CD4-positive, CD25-positive, alpha-beta regulatory T cell (primary cell): ENCODE results near the gene CIROP. TPM values are rescaled to one million over a fixed set of nuclear protein-coding genes. Genes with fewer than 3 reads are reported as not detected.
A peak's percentile ranks its signal among the peaks of the same experiment; 100 is the strongest.

ENCODE experiments used
- ATAC-seq, 2 donors: fragments of 150-1000 bp; cut with Tn5 transposase; one replicate each; pipeline ENCODE4 v1.10.0; 2021; ENCODE audit warnings: low read depth in 2 of 2, moderate number of reproducible peaks in 2 of 2, moderate library complexity in 1 of 2
- DNase-seq, 3 donors: peaks; one replicate each; pipeline versions ENCODE4 v3.0.0 to v3.0.0-alpha.2; 2012 to 2022; ENCODE audit warnings: mixed read lengths in 1 of 3
- H3K27ac ChIP-seq: one replicate; pipeline ENCODE4 v1.7.0; 2013; ENCODE audit warnings: mild to moderate bottlenecking, low read length; ENCODE audit not compliant: insufficient read depth, poor library complexity, severe bottlenecking
- H3K27me3 ChIP-seq: one replicate; pipeline ENCODE4 v1.7.0; 2013; ENCODE audit warnings: low read length; ENCODE audit not compliant: control insufficient read depth, insufficient read depth
- H3K36me3 ChIP-seq: one replicate; pipeline ENCODE4 v1.7.0; 2013; ENCODE audit warnings: mild to moderate bottlenecking, low read length, moderate library complexity; ENCODE audit not compliant: control insufficient read depth, insufficient read depth
- H3K4me1 ChIP-seq: 2 replicates; pipeline ENCODE4 v1.7.0; 2013; ENCODE audit warnings: mild to moderate bottlenecking, low read length; ENCODE audit not compliant: insufficient read depth, control insufficient read depth, poor library complexity, severe bottlenecking
- H3K4me3 ChIP-seq: one replicate; pipeline ENCODE4 v1.7.0; 2013; ENCODE audit warnings: low read depth, mild to moderate bottlenecking, low read length, moderate library complexity
- H3K9me3 ChIP-seq, 2 experiments: 1 replicate in 1 of 2; 2 replicates in 1 of 2; pipeline ENCODE4 v1.7.0; 2013; ENCODE audit warnings: low read length in 2 of 2, mild to moderate bottlenecking in 1 of 2, moderate library complexity in 1 of 2; ENCODE audit not compliant: control insufficient read depth in 2 of 2
- H3K27ac Mint-ChIP-seq, 3 donors: one replicate each; pipeline ENCODE4 v1.8.0; 2020 to 2022; ENCODE audit warnings: mild to moderate bottlenecking in 3 of 3, mixed read lengths in 3 of 3, moderate library complexity in 2 of 3
- H3K27me3 Mint-ChIP-seq: one replicate; pipeline ENCODE4 v1.8.0; 2022; ENCODE audit warnings: mild to moderate bottlenecking, mixed read lengths
- H3K36me3 Mint-ChIP-seq: one replicate; pipeline ENCODE4 v1.8.0; 2020; ENCODE audit warnings: mixed read lengths
- H3K4me1 Mint-ChIP-seq, 4 donors: one replicate each; pipeline ENCODE4 v1.8.0; 2020 to 2022; ENCODE audit warnings: mixed read lengths in 4 of 4, mild to moderate bottlenecking in 1 of 4
- H3K4me3 Mint-ChIP-seq, 4 donors: one replicate each; pipeline ENCODE4 v1.8.0; 2020 to 2022; ENCODE audit warnings: mild to moderate bottlenecking in 4 of 4, mixed read lengths in 4 of 4, moderate library complexity in 3 of 4
- H3K9me3 Mint-ChIP-seq, 7 donors: one replicate each; pipeline ENCODE4 v1.8.0; 2020 to 2022; ENCODE audit warnings: mixed read lengths in 7 of 7, mild to moderate bottlenecking in 3 of 7, moderate library complexity in 2 of 7
- polyA plus RNA-seq, 4 donors: library from polyadenylated mRNA; unstranded; fragments of 300-500 nt; fragmentation: Illumina TruSeq; gene quantifications; one replicate each; pipeline ENCODE4 v1.2.3, GENCODE V29; 2021
- total RNA-seq: library from RNA; stranded (reverse); gene quantifications from one replicate; pipeline ENCODE4 v1.2.3, GENCODE V29; 2022

The CIROP gene
- total and polyA plus RNA-seq, 5 donors from 2014 or later: 0.23 TPM; not detected in 4

GRCh38 chr14:23066855-23067744 lies 37.7 kb downstream of the CIROP start:
- ATAC-seq (no peak), DNase-seq (no peak)
- Mint-ChIP-seq H3K36me3 (peaks cover 37% of the 10 kb centered on the region), H3K27me3 (no peaks in the 10 kb centered on the region), H3K27ac (no peak overlapping the region), H3K4me3 (no peak overlapping the region), H3K9me3 (no peaks in the 10 kb centered on the region), H3K4me1 (peaks cover 20 to 43% (median 35%) of the 10 kb centered on the region in 4 donors)
- no peak overlapping the region for H3K27ac ChIP-seq
- no peaks in the 10 kb centered on the region for H3K27me3 ChIP-seq
- peaks cover 24% of the 10 kb centered on the region for H3K4me1 ChIP-seq
- H3K36me3 ChIP-seq: peaks cover 65% of the 10 kb centered on the region
- H3K4me3 ChIP-seq: no peak overlapping the region
- no peaks in the 10 kb centered on the region for H3K9me3 ChIP-seq

DNA sequence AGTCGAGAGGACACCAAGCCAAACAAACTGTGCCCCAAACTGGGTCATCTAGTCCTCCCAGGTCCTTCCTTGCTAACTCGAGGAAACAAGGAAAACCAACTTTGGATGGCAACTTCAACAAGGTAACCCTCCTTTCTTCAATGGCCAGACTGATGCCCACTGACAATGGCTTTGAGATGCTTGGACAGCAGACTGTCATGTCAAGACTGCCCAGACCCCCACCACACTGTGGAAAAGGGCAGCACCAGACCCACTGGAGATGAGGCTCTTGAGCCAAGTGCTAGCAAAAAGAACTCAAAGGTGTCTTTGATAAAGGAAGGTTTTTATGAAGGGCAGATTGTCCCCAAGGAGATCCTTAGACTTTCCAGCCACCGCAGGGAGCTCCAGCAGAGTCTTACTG lies 38.4 kb downstream of the CIROP start:
- no peak for DNase-seq
- no peak overlapping the region for H3K4me3 ChIP-seq
- peaks cover 17 to 36% (median 28%) of the 10 kb centered on the region in 4 donors for H3K4me1 Mint-ChIP-seq

GRCh38 chr14:23063601-23064000 lies 41.2 kb downstream of the CIROP start:
- H3K9me3 Mint-ChIP-seq: no peaks in the 10 kb centered on the region
- ATAC-seq: no peak
- H3K36me3 ChIP-seq: peaks cover 86% of the 10 kb centered on the region
- peaks cover 31% of the 10 kb centered on the region for H3K36me3 Mint-ChIP-seq
- H3K4me1 ChIP-seq: peaks cover 2% of the 10 kb centered on the region
- H3K27me3 ChIP-seq: no peaks in the 10 kb centered on the region
- no peak overlapping the region for H3K27ac Mint-ChIP-seq
- H3K9me3 ChIP-seq: no peaks in the 10 kb centered on the region
- peak overlapping the region in 1 of 4 donors; percentile 19 for H3K4me3 Mint-ChIP-seq
- DNase-seq: no peak
- H3K27ac ChIP-seq: no peak overlapping the region
- H3K4me1 Mint-ChIP-seq: peaks cover 6 to 13% (median 10%) of the 10 kb centered on the region in 4 donors
- no peak overlapping the region for H3K4me3 ChIP-seq
- no peaks in the 10 kb centered on the region for H3K27me3 Mint-ChIP-seq

More for the DNA sequence above, 38.4 kb downstream of the CIROP start:
- Histone ChIP-seq H3K4me1 (peaks cover 17% of the 10 kb centered on the region), H3K27ac (no peak overlapping the region), H3K36me3 (peaks cover 65% of the 10 kb centered on the region), H3K9me3 (no peaks in the 10 kb centered on the region), H3K27me3 (no peaks in the 10 kb centered on the region)
- no peaks in the 10 kb centered on the region for H3K9me3 Mint-ChIP-seq
- peak overlapping the region in 1 of 4 donors; percentile 35 for H3K4me3 Mint-ChIP-seq
- peak overlapping the region in 1 of 3 donors; percentile 77 for H3K27ac Mint-ChIP-seq
- H3K27me3 Mint-ChIP-seq: no peaks in the 10 kb centered on the region
- ATAC-seq: no peak
- peaks cover 34% of the 10 kb centered on the region for H3K36me3 Mint-ChIP-seq

DNA sequence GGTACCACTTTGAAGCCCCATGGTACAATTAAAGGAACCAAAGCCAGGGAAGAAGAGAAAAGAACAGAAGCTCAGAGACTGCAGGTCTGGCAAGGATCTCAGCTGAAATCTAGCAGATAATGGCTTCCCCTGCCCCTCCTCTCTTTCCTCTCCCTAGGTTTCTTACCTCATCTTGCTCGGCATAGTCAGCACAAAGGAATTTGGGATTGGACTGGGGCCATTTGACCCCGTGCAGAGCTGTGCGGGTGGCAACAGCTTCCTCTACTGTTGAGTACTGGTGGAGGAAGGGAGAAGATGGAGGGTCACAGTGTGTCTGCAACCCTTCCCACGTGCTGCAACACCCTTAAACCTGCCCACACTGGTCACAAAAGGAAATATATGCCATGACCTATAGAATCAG lies 42.8 kb downstream of the CIROP start:
- Mint-ChIP-seq H3K9me3 (no peaks in the 10 kb centered on the region), H3K4me1 (peaks cover 5 to 14% (median 13%) of the 10 kb centered on the region in 4 donors), H3K36me3 (peaks cover 30% of the 10 kb centered on the region), H3K4me3 (no peak overlapping the region), H3K27ac (no peak overlapping the region), H3K27me3 (no peaks in the 10 kb centered on the region)
- Histone ChIP-seq H3K27me3 (no peaks in the 10 kb centered on the region), H3K27ac (no peak overlapping the region), H3K9me3 (no peaks in the 10 kb centered on the region), H3K36me3 (peaks cover 73% of the 10 kb centered on the region), H3K4me1 (peaks cover 12% of the 10 kb centered on the region), H3K4me3 (no peak overlapping the region)
- DNase-seq (no peak), ATAC-seq (no peak)

DNA sequence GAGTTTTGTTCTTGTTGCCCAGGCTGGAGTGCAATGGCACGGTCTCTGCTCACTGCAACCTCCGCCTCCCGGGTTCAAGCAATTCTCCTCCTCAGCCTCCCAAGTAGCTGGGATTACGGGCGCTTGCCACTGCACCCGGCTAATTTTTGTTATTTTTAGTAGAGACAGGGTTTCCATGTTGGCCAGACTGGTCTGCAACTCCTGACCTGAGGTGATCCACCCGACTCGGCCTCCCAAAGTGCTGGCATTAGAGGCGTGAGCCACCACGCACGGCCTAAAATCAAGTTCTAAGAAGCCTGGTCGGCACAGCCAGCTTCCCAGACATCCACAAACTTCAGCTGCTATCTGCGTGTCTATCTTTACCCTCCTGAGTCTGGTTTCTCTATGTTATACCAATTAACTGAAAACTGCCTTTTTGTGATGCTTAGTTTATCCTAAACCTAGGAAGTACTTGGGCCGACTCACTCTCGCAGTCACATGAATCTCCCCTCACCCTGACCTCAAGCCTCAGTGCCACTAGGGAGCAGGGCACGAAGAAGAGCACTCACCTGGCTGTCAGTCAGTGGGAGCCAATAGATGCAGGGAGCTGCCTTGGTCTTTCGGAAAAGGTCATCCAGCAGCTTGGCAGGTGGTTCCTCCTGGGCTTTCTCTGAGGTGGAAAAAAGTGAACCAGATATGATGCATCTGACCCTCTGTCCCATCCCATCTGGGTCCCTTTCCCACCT lies 44.1 kb downstream of the CIROP start:
- H3K4me1 Mint-ChIP-seq: peaks cover 1 to 19% (median 17%) of the 10 kb centered on the region in 4 donors
- H3K9me3 ChIP-seq: no peaks in the 10 kb centered on the region
- no peak overlapping the region for H3K27ac ChIP-seq
- H3K27me3 Mint-ChIP-seq: no peaks in the 10 kb centered on the region
- no peak overlapping the region for H3K27ac Mint-ChIP-seq
- no peaks in the 10 kb centered on the region for H3K27me3 ChIP-seq
- H3K36me3 ChIP-seq: peaks cover 60% of the 10 kb centered on the region
- DNase-seq: no peak
- peak overlapping the region in 1 of 4 donors; percentile 47 for H3K4me3 Mint-ChIP-seq
- peaks cover 22% of the 10 kb centered on the region for H3K4me1 ChIP-seq
- no peaks in the 10 kb centered on the region for H3K9me3 Mint-ChIP-seq
- peaks cover 28% of the 10 kb centered on the region for H3K36me3 Mint-ChIP-seq
- H3K4me3 ChIP-seq: no peak overlapping the region
- no peak for ATAC-seq

DNA sequence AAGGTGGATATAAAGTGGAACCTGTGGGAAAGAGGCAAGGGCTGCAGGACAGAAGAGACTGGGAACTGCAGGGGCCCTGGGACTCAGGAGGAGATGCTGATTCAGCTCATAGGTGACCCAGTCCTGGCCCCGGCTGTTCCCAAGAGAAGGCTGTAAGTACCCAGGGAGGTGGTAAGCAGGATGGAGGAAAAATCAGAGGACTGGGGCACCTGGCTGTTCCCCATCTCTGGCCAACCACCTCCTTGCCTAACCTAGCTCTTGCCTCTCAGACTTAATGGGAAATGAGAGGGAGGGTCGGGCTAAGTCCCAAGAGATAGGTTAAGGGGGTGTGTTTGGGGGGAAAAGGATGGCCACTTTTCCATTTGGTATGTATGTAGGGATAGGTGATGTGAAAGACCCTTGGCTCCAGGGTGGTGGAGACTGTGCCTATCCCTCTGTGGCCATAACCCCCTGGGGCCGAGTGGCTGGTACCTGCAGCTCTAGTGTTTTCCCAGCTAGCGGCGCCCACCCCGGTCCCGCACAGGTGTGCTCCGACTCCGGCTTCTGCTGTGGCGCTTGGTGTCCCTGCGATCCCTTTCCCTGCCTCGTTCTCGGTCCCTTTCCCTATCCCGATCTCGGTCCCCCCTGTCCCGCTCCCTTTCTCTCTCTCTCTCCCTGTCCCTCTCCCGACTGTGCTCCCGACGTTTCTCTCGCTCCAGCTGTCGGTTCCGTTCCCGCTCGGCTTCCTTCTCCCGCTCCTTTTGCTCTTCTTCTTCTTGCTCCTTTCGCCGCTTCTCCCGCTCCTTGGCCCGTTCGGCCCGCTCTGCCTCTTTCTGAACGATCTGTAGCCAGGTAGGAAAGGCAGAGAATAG lies 45.9 kb downstream of the CIROP start:
- Histone ChIP-seq H3K27me3 (no peaks in the 10 kb centered on the region), H3K4me1 (peaks cover 22% of the 10 kb centered on the region), H3K9me3 (no peaks in the 10 kb centered on the region), H3K4me3 (no peak overlapping the region), H3K27ac (no peak overlapping the region), H3K36me3 (peaks cover 47% of the 10 kb centered on the region)
- Mint-ChIP-seq H3K4me3 (peak overlapping the region in 2 of 4 donors; percentile 43 to 87), H3K27ac (peak overlapping the region in 1 of 3 donors; percentile 53), H3K9me3 (no peaks in the 10 kb centered on the region), H3K4me1 (peaks cover 0 to 18% (median 15%) of the 10 kb centered on the region in 4 donors), H3K36me3 (peaks cover 22% of the 10 kb centered on the region), H3K27me3 (no peaks in the 10 kb centered on the region)
- ATAC-seq (no peak), DNase-seq (no peak)
